Cardiac muscle cell (in vitro differentiated cells and primary cell): ENCODE data around the gene ABCA1. TPM values are rescaled to one million over a fixed set of nuclear protein-coding genes. Genes with fewer than 3 reads are reported as not detected.
"Not testable (repeated sequence)": the region's sequence is repeated elsewhere in the genome, so short reads cannot be mapped to it uniquely, and the experiment has no call there.

Source experiments
- DNase-seq, 2 donors: peaks; one replicate each; pipeline versions ENCODE4 v3.0.0 to v3.0.0-alpha.2; 2010 to 2017; ENCODE audit warnings: low read depth in 1 of 2, low spot score in 1 of 2
- H3K27ac ChIP-seq: fragments of 200-600 bp; sonication (generic); 2 replicates; pipeline ENCODE4 v1.5.1; 2016
- H3K27me3 ChIP-seq: fragments of 200-600 bp; sonication (generic); 2 replicates; pipeline ENCODE4 v1.6.0; 2016; ENCODE audit warnings: control low read depth
- H3K36me3 ChIP-seq: fragments of 200-600 bp; sonication (generic); 2 replicates; pipeline ENCODE4 v1.5.1; 2016; ENCODE audit warnings: control low read depth
- H3K4me1 ChIP-seq: fragments of 200-600 bp; sonication (generic); 2 replicates; pipeline ENCODE4 v1.8.1; 2017; ENCODE audit warnings: low read depth, mild to moderate bottlenecking, mixed run types
- H3K4me3 ChIP-seq: fragments of 200-600 bp; sonication (generic); 2 replicates; pipeline ENCODE4 v1.5.1; 2016; ENCODE audit warnings: mild to moderate bottlenecking
- H3K9me3 ChIP-seq: fragments of 200-600 bp; sonication (generic); 2 replicates; pipeline ENCODE4 v1.5.1; 2017; ENCODE audit warnings: low read depth, mild to moderate bottlenecking, control low read depth
- polyA plus RNA-seq: library from polyadenylated mRNA; unstranded; fragments of >200 nt; fragmentation: Nextera tagmentation; extraction: Ambion mirVana; gene quantifications from 2 replicates; pipeline ENCODE4 v1.2.1, GENCODE V29; 2016
- total RNA-seq: library from RNA; depleted of rRNA; stranded (reverse); fragments of >200 nt; gene quantifications from 2 replicates; pipeline ENCODE4 v1.2.3, GENCODE V29; 2016
- TF ChIP-seq, protein P1 (sequence below): IDR thresholded peaks from 2 replicates; pipeline ENCODE4 v1.5.1; 2012; ENCODE audit warnings: low read depth, mild to moderate bottlenecking, low read length

ABCA1 gene
- total and polyA plus RNA-seq, 2 experiments from 2014 or later: 2.5 to 23.0 TPM

DNA sequence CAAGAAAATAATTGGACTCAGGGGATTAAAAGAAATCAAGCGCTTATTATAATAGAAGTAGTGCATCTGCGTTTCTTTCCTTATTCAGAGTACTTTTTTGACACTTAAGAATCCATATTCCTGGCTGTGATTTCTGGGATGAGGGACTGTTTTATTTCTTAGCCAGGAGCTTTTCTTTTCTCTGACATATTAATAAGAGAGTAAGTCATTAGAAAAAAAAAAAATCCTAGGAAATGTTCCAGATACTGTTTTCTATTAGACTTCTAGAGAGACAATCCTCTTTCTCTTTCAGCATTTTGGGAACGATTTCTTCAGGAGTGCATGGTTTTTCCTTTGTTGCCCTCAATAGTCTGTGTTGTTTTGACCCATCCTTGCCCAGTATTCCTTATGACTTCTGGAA, 8.3 kb upstream of the ABCA1 start:
- TF ChIP-seq, protein P1, sequence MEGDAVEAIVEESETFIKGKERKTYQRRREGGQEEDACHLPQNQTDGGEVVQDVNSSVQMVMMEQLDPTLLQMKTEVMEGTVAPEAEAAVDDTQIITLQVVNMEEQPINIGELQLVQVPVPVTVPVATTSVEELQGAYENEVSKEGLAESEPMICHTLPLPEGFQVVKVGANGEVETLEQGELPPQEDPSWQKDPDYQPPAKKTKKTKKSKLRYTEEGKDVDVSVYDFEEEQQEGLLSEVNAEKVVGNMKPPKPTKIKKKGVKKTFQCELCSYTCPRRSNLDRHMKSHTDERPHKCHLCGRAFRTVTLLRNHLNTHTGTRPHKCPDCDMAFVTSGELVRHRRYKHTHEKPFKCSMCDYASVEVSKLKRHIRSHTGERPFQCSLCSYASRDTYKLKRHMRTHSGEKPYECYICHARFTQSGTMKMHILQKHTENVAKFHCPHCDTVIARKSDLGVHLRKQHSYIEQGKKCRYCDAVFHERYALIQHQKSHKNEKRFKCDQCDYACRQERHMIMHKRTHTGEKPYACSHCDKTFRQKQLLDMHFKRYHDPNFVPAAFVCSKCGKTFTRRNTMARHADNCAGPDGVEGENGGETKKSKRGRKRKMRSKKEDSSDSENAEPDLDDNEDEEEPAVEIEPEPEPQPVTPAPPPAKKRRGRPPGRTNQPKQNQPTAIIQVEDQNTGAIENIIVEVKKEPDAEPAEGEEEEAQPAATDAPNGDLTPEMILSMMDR: no peak
- DNase-seq: no peak
- H3K27me3 ChIP-seq: no peaks in the 10 kb centered on the region
- no peak overlapping the region for H3K4me3 ChIP-seq
- H3K27ac ChIP-seq: no peak overlapping the region
- H3K36me3 ChIP-seq: no peaks in the 10 kb centered on the region
- H3K4me1 ChIP-seq: peaks cover 4% of the 10 kb centered on the region
- no peaks in the 10 kb centered on the region for H3K9me3 ChIP-seq

DNA sequence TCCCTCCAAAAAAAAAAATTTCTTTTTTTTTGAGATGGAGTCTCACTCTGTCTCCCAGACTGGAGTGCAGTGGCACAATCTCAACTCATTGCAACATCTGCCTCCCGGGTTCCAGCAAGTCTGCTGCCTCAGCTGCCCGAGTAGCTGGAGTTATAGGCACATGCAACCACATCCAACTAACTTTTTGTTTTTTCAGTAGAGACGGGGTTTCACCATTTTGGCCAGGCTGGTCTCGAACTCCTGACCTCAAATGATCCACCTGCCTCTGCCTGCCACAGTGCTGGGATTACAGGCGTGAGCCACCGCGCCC, 7.5 kb upstream of the ABCA1 start:
- not testable (repeated sequence) for H3K36me3 ChIP-seq, H3K27me3 ChIP-seq, H3K27ac ChIP-seq, H3K9me3 ChIP-seq, H3K4me1 ChIP-seq, H3K4me3 ChIP-seq
- peak in 1 of 2 donors; percentile 34 for DNase-seq

DNA sequence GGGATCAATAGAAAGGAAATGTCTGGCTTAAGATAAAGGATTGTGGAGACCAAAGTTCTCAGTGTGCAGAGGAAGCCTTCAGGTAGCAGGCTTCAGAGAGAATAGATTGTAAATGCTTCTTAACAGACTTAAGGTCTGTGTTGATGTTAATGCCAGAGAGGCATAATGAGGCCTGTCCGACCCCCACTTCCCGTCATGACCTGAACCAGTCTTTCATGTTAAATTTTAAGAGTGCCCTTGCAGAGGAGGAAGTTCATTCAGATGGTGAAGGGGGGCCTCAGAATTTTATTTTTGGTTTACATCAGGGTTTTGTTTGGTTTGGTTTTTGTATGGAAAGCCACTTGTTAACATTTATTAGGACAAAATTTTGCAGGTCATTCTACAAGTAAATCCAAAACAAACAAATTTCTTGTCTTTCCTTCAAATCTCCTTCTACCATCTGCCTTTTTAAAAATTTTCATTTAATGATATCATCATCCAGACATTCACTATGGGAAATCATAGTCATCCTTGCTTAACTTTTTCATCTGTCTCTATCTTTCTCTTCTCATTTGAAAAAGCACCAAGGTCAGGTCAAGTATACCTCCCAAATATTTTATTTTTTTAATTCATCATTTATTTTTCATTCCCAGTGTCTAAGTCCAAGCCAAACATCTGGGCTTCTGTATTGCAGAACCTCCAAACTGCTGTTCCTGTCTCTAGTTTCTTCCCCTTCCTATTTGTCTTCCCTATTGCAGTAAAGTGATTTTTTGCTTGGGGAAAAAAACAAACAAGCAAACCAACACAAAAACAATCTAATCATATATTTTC, 6.9 kb upstream of the ABCA1 start:
- TF ChIP-seq, protein P1: no peak
- Histone ChIP-seq H3K36me3 (no peaks in the 10 kb centered on the region), H3K4me3 (no peak overlapping the region), H3K27ac (no peak overlapping the region), H3K27me3 (no peaks in the 10 kb centered on the region), H3K9me3 (no peaks in the 10 kb centered on the region), H3K4me1 (peaks cover 4% of the 10 kb centered on the region)
- DNase-seq: no peak

DNA sequence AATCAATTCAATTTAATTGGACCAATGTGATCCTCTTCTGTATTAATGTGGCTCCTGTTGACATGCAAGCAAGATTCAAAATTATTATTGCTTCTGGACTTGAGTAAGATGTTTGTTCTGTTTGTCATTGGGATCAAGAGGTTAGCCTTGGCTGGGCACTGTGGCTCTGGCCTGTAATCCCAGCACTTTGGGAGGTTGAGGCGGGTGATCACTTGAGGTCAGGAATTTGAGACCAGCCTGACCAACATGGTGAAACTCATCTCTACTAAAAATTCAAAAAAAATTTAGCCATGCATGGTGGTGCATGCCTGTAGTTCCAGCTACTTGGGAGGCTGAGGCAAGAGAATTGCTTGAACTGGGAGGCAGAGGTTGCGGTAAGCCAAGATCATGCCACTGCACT, 5.1 kb upstream of the ABCA1 start:
- not testable (repeated sequence) for H3K9me3 ChIP-seq, H3K27ac ChIP-seq, H3K4me1 ChIP-seq, DNase-seq, H3K4me3 ChIP-seq, H3K27me3 ChIP-seq, H3K36me3 ChIP-seq

DNA sequence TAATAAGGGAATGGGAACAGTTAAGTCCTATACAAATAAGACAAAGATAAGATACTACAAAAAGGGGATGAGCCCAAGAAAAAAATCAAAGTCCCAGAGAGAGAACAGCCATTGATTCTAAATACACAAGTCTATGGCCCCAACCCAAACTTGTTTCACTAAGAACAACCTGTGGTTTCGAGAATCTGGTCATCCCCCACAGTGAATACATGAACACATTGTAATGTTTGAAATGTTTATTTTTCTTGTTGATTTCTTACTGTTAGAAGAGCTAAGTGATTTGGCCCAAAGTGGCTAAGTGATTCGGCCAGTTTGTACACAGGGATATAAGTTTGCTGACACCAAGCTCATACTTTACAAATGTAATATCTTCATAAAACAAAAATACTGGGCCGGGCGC, 3.3 kb upstream of the ABCA1 start:
- no peak overlapping the region for H3K4me3 ChIP-seq
- TF ChIP-seq, protein P1: no peak
- no peaks in the 10 kb centered on the region for H3K9me3 ChIP-seq

DNA sequence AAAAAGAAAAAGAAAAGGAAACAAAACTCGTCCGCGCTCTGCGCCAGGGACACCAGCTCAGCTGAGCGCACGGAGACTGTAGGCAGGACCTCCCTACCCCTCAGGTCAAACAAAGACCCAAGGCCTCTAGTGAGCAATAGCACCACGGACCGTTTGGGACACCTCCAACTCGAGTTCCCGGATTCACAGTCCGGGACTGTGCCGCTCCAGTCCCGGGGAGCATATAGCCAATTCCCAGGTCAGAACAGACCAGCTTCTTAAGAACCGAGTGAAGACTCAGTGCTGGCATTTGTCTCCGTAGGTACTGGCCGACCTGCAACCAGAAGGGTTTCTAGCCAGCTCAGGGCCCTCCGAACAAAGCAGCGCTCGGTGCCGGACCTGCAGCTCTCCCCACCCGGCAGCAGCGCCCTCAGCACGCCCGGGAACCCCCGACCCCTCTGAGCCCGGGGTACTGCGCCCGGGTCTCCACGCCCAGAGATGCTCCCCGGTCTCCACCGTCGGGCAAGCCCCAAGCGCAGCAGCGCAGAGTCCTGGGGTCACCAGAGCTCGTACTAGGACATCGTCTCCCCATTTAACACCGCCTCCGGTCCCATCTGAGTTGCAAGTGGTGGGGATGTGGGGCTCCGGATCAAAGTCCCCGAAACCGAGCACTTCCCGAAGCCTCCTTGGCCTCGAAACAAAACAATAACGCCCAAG, 591 bp downstream of the ABCA1 start:
- H3K27me3 ChIP-seq: no peaks in the 10 kb centered on the region
- peak; percentile 55 to 60 for DNase-seq
- H3K36me3 ChIP-seq: no peaks in the 10 kb centered on the region
- peaks cover 14% of the 10 kb centered on the region for H3K4me1 ChIP-seq
- peak overlapping the region; percentile 82 for H3K4me3 ChIP-seq
- peak overlapping the region; percentile 79 for H3K27ac ChIP-seq
- TF ChIP-seq, protein P1: no peak
- H3K9me3 ChIP-seq: no peaks in the 10 kb centered on the region

More for the DNA sequence above, 3.3 kb upstream of the ABCA1 start:
- H3K27ac ChIP-seq: no peak overlapping the region
- DNase-seq: no peak
- peaks cover 9% of the 10 kb centered on the region for H3K4me1 ChIP-seq
- H3K27me3 ChIP-seq: no peaks in the 10 kb centered on the region
- no peaks in the 10 kb centered on the region for H3K36me3 ChIP-seq
